Panc1 (cell line): Measurements from ENCODE around the gene CSTB. TPM values are rescaled to one million over a fixed set of nuclear protein-coding genes. Genes with fewer than 3 reads are reported as not detected.
A peak's percentile ranks its signal among the peaks of the same experiment; 100 is the strongest.

Experiments
- ATAC-seq: fragments of 200-7000 bp; cut with Tn5 transposase; 2 replicates; pipeline ENCODE4 v1.9.1; 2020; ENCODE audit warnings: mild to moderate bottlenecking, moderate library complexity
- BruUV-seq: library from RNA; stranded (reverse); fragments of 400-500 nt; replicated peaks from 2 replicates; lab custom pipeline; 2021; lab: Mats Ljungman, UMichigan
- CTCF ChIA-PET: fragments of 300-600 bp; sonication (Branson Sonifier 250); formaldehyde crosslinking; loops from one replicate; lab custom pipeline; 2022; ENCODE audit warnings: antibody characterized with exemption; lab: Charles Lee
- POLR2A ChIA-PET: fragments of 300-600 bp; sonication (Branson Sonifier 250); formaldehyde crosslinking; loops from one replicate; lab custom pipeline; 2022; ENCODE audit warnings: antibody characterized with exemption; lab: Charles Lee
- DNase-seq: peaks from one replicate; pipeline ENCODE4 v3.0.0-alpha.2; 2010; ENCODE audit warnings: low read depth, low spot score
- H3K27ac ChIP-seq: 2 replicates; pipeline ENCODE4 v1.5.1; 2011; ENCODE audit warnings: mild to moderate bottlenecking, low read length, inconsistent platforms
- H3K27me3 ChIP-seq: fragments of 200-500 bp; sonication (Bioruptor generic); 2 replicates; pipeline ENCODE4 v1.6.0; 2014; ENCODE audit warnings: low read length, inconsistent platforms; ENCODE audit not compliant: control insufficient read depth, insufficient read depth
- H3K36me3 ChIP-seq: fragments of 200-500 bp; sonication (Bioruptor generic); 2 replicates; pipeline ENCODE4 v1.5.1; 2014; ENCODE audit warnings: inconsistent platforms, mild to moderate bottlenecking, low read length, moderate library complexity; ENCODE audit not compliant: control insufficient read depth, insufficient read depth
- H3K4me1 ChIP-seq: 2 replicates; pipeline ENCODE4 v1.5.1; 2011; ENCODE audit warnings: inconsistent platforms, mild to moderate bottlenecking, low read length, moderate library complexity; ENCODE audit not compliant: control insufficient read depth, insufficient read depth
- H3K4me3 ChIP-seq, 2 experiments: 2 replicates each; pipeline ENCODE4 v1.5.1; 2011 to 2012; ENCODE audit warnings: low read depth in 2 of 2, low read length in 2 of 2, mild to moderate bottlenecking in 2 of 2, inconsistent platforms in 1 of 2, moderate library complexity in 1 of 2
- H3K9me3 ChIP-seq: fragments of 200-500 bp; sonication (Bioruptor generic); 2 replicates; pipeline ENCODE4 v1.5.1; 2014; ENCODE audit warnings: low read depth, mild to moderate bottlenecking, inconsistent platforms, low read length, moderate library complexity; ENCODE audit not compliant: control insufficient read depth, insufficient read depth
- CTCF ChIP-seq: fragments of 450-650 bp; IDR thresholded peaks from 2 replicates; pipeline ENCODE4 v1.5.1; 2017; ENCODE audit warnings: mild to moderate bottlenecking
- POLR2AphosphoS5 ChIP-seq: IDR thresholded peaks from 2 replicates; pipeline ENCODE4 v1.6.1; 2012; ENCODE audit warnings: mild to moderate bottlenecking, low read depth, low read length, moderate library complexity
- REST ChIP-seq, 2 experiments: IDR thresholded peaks; 2 replicates each; pipeline ENCODE4 v1.6.1; 2011 to 2012; ENCODE audit warnings: low read depth in 2 of 2, control low read depth in 1 of 2, low read length in 1 of 2, mild to moderate bottlenecking in 1 of 2, moderate library complexity in 1 of 2; ENCODE audit not compliant: insufficient read depth in 1 of 2
- SIN3A ChIP-seq: IDR thresholded peaks from 2 replicates; pipeline ENCODE4 v1.6.1; 2012; ENCODE audit warnings: low read depth, mild to moderate bottlenecking, low read length, moderate library complexity, borderline replicate concordance; ENCODE audit not compliant: insufficient read depth
- TCF7L2 ChIP-seq: IDR thresholded peaks from 2 replicates; pipeline ENCODE4 v1.6.1; 2011; ENCODE audit warnings: mild to moderate bottlenecking, low read depth, low read length, inconsistent platforms
- in situ Hi-C: cut with HindIII; loops from 2 replicates; pipeline ENCODE4 v1.10.0; 2016; ENCODE audit warnings: low sequenced_read_pairs, low pct_unique_long_range_greater_than_20kb
- intact Hi-C: fragments of 100-400 bp; cut with micrococcal nuclease; formaldehyde crosslinking; loops from one replicate; pipeline ENCODE4 v1.10.0; 2022; ENCODE audit not compliant: unreplicated experiment
- total RNA-seq: library from RNA; stranded (reverse); gene quantifications from one replicate; pipeline ENCODE4 v1.2.1, GENCODE V29; 2021; ENCODE audit not compliant: unreplicated experiment

Gene CSTB
- total RNA-seq, 1 experiment from 2014 or later: 72.5 TPM

DNA sequence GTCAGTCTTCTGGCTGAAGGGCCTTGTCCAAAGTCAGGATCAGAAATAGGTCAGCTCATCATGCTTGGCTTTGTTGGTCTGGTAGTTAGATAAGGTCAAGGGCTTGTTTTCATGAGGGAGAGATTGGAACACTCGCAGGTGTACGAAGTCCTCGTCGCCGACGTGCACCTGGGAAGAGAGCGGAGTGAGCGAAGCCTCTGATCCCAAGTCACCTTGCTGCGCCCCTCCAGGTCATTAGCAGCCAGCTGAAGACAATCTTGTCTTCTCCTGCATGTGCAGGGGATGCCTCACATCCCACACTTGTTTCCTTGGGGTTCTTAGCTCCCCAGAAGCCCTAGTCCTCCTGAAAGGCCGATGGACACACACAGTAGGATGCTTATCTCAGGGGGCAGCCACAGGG lies 1.9 kb downstream of the CSTB start:
- TSS peak; percentile 92 for BruUV-seq
- Histone ChIP-seq H3K27ac (no peak overlapping the region), H3K27me3 (no peaks in the 10 kb centered on the region), H3K4me1 (peaks cover 15% of the 10 kb centered on the region), H3K9me3 (no peaks in the 10 kb centered on the region), H3K36me3 (peaks cover 2% of the 10 kb centered on the region; the same call in 1 of the 2 replicates), H3K4me3 (peak overlapping the region in 1 of 2 experiments; percentile 88; a peak in 2 of 4 replicates)
- CTCF ChIA-PET: no interaction called here
- TF ChIP-seq TCF7L2: no peak
- TF ChIP-seq SIN3A: no peak
- no peak for TF ChIP-seq REST (IDR thresholded peaks at IDR 0.05; ENCODE audit: insufficient read depth in 1 of 2, low read depth in 2 of 2, low read length in 1 of 2)
- TF ChIP-seq POLR2AphosphoS5: no peak
- TF ChIP-seq CTCF: no peak
- intact Hi-C loops: no loop called here
- in situ Hi-C loops: no loop called here
- DNase-seq (no peak), ATAC-seq (no peak)
- POLR2A ChIA-PET: interaction anchor here (0.6 to 0.8 kb wide), 3 partner anchors 41 to 247 kb away, joined by 3 to 4 read pairs (median 4); no protein-coding TSS in a partner anchor

DNA sequence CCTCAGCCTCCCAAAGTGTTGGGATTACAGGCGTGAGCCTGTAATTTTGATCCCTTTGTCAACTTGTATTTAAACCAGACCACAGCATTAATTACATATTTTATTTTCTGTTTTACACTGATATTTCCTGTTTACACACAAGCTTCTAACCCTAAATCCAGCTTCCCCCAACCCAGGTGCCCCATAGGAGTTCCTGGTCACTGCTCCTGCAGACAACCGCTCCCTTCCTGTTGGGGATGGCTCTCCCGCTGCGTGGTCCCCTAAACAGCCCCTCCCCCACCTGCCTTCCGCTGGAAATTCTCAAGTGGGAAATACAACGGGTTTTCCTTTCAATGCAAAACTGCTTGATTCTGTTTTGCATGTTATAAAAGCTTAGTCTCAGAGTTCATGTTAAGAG lies 3.7 kb downstream of the CSTB start:
- Histone ChIP-seq H3K27ac (no peak overlapping the region), H3K4me1 (peaks cover 18% of the 10 kb centered on the region), H3K9me3 (no peaks in the 10 kb centered on the region), H3K4me3 (no peak overlapping the region), H3K27me3 (no peaks in the 10 kb centered on the region), H3K36me3 (peaks cover 2% of the 10 kb centered on the region; the same call in 1 of the 2 replicates)
- DNase-seq (no peak), ATAC-seq (no peak)
- no peak for TF ChIP-seq TCF7L2
- no peak for TF ChIP-seq POLR2AphosphoS5
- TF ChIP-seq SIN3A: no peak
- no peak for TF ChIP-seq REST (IDR thresholded peaks at IDR 0.05; ENCODE audit: insufficient read depth in 1 of 2, low read depth in 2 of 2, low read length in 1 of 2)
- no peak for TF ChIP-seq CTCF
- BruUV-seq: no TSS peak
- CTCF ChIA-PET: no interaction called here
- intact Hi-C loops: no loop called here
- POLR2A ChIA-PET: interaction anchor here (1.0 kb wide), 1 partner anchor 13 kb away, joined by 5 read pairs; no protein-coding TSS in a partner anchor
- in situ Hi-C loops: no loop called here
